Measurements from ENCODE around the gene TRANK1.
A peak's percentile ranks its signal among the peaks of the same experiment; 100 is the strongest.

The TRANK1 gene

DNA sequence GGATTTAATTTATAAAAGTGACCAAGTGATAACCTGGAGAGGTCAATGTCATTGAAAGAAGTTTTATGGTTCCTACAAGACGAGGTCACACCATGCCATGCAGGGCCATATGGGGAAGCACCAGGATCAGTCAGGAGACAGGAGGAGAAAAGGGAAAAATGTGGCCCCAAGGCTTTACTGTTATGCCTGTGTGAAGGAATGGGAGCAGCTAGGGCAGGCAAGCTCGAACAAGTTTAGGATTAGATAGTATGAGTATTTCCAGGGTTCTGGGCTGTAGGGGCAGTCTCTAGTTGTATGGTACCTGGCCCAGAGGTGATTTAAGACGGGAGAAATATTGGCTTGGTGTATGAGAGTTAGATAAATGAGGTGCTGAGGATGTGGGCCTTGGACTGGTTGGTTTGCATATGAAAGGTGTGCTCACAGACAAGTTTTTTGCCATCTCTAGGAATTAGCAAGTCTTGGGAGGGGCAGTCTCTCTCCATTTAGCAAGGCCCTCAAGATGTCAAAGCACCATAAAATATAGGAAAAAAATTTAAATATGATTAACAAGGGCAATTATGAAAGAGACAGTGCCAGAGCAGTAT lies 144.2 kb downstream of the TRANK1 start:
- Histone ChIP-seq H3K4me1 (ENCODE audit: control insufficient read depth, insufficient read depth, low read depth, low read length) (no peaks in the 10 kb centered on the region), H2BK120ac (ENCODE audit: low read depth, low read length) (no peak overlapping the region), H3K4me2 (ENCODE audit: low read length, poor library complexity, severe bottlenecking) (no peak overlapping the region), H3K4me3 (ENCODE audit: insufficient read depth in 1 of 2, low read depth in 1 of 2, low read length in 2 of 2) (no peak overlapping the region), H2AK5ac (ENCODE audit: low read length, severe bottlenecking) (no peak overlapping the region), H3K79me1 (replicated peaks; ENCODE audit: low read length, poor library complexity, severe bottlenecking) (no peaks in the 10 kb centered on the region), H3K27ac (ENCODE audit: low read length, poor library complexity, severe bottlenecking) (no peak overlapping the region), H3K18ac (ENCODE audit: low read depth in 1 of 2, low read length in 2 of 2) (no peak overlapping the region), H3K4ac (ENCODE audit: low read depth in 1 of 2, low read length in 2 of 2) (no peak overlapping the region), H3K14ac (ENCODE audit: low read length in 2 of 2) (no peak overlapping the region), H4K91ac (ENCODE audit: low read length) (no peak overlapping the region), H2BK5ac (ENCODE audit: low read depth, low read length, poor library complexity, severe bottlenecking) (no peak overlapping the region), H3K23ac (ENCODE audit: low read length in 2 of 2) (no peak overlapping the region), H2BK12ac (ENCODE audit: low read length in 2 of 2) (no peak overlapping the region), H4K8ac (ENCODE audit: low read length) (no peak overlapping the region), H3K27me3 (ENCODE audit: control insufficient read depth in 1 of 2, insufficient read depth in 1 of 2, low read length in 2 of 2) (peaks cover 0 to 15% of the 10 kb centered on the region in 2 experiments), H2AFZ (ENCODE audit: low read depth, low read length) (no peak overlapping the region), H2BK15ac (ENCODE audit: low read depth, poor library complexity, severe bottlenecking) (no peak overlapping the region), H3K36me3 (ENCODE audit: control insufficient read depth in 1 of 2, insufficient read depth in 2 of 2, low read depth in 1 of 2, low read length in 2 of 2) (no peaks in the 10 kb centered on the region), H3K9ac (ENCODE audit: low read length) (no peak overlapping the region), H3K9me3 (ENCODE audit: control insufficient read depth, low read length) (peaks cover 8% of the 10 kb centered on the region)
- no peak for DNase-seq
- 46% methylated on average over 3 of the region's 3 CpGs for WGBS

DNA sequence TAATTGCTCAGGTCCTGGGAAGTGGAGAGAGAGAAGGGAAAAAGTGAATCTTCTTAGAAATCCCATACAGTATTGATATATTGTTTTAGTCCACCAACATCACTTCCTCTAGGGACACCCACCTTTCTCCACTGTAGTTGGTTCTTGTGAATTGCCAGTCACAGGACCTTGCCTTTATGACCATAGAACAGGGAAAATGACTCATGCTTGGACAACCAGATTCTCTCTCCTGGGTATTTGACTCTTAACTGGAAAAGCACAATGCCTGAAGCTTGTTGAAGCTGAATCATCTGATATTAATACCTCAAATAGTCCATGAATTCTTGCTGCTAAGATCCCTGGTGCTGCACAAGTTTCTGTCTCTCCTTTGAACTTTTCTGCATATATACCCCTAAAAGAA lies 148.0 kb downstream of the TRANK1 start:
- no peak overlapping the region for H3K23ac ChIP-seq (ENCODE audit: low read length in 2 of 2)
- H3K4me2 ChIP-seq (ENCODE audit: low read length, poor library complexity, severe bottlenecking), result no peak overlapping the region
- H4K8ac ChIP-seq (ENCODE audit: low read length), result no peak overlapping the region
- H2BK15ac ChIP-seq (ENCODE audit: low read depth, poor library complexity, severe bottlenecking), result no peak overlapping the region
- H3K27me3 ChIP-seq (ENCODE audit: control insufficient read depth in 1 of 2, insufficient read depth in 1 of 2, low read length in 2 of 2), result peaks cover 0 to 30% of the 10 kb centered on the region in 2 experiments
- H4K91ac ChIP-seq (ENCODE audit: low read length), result no peak overlapping the region
- peak; percentile 5 for DNase-seq
- no peaks in the 10 kb centered on the region for H3K9me3 ChIP-seq (ENCODE audit: control insufficient read depth, low read length)
- no peak overlapping the region for H2BK120ac ChIP-seq (ENCODE audit: low read depth, low read length)
- no peak overlapping the region for H2BK5ac ChIP-seq (ENCODE audit: low read depth, low read length, poor library complexity, severe bottlenecking)
- H2AFZ ChIP-seq (ENCODE audit: low read depth, low read length), result no peak overlapping the region
- H3K14ac ChIP-seq (ENCODE audit: low read length in 2 of 2), result no peak overlapping the region
- H3K79me1 ChIP-seq (replicated peaks; ENCODE audit: low read length, poor library complexity, severe bottlenecking), result no peaks in the 10 kb centered on the region
- peak overlapping the region; percentile 37 for H3K9ac ChIP-seq (ENCODE audit: low read length)
- no peak overlapping the region for H3K4me3 ChIP-seq (ENCODE audit: insufficient read depth in 1 of 2, low read depth in 1 of 2, low read length in 2 of 2)
- H2AK5ac ChIP-seq (ENCODE audit: low read length, severe bottlenecking), result no peak overlapping the region
- H3K27ac ChIP-seq (ENCODE audit: low read length, poor library complexity, severe bottlenecking), result no peak overlapping the region
- H3K4me1 ChIP-seq (ENCODE audit: control insufficient read depth, insufficient read depth, low read depth, low read length), result no peaks in the 10 kb centered on the region
- H3K4ac ChIP-seq (ENCODE audit: low read depth in 1 of 2, low read length in 2 of 2), result no peak overlapping the region
- no peak overlapping the region for H2BK12ac ChIP-seq (ENCODE audit: low read length in 2 of 2)
- no peaks in the 10 kb centered on the region for H3K36me3 ChIP-seq (ENCODE audit: control insufficient read depth in 1 of 2, insufficient read depth in 2 of 2, low read depth in 1 of 2, low read length in 2 of 2)
- no peak overlapping the region for H3K18ac ChIP-seq (ENCODE audit: low read depth in 1 of 2, low read length in 2 of 2)

DNA sequence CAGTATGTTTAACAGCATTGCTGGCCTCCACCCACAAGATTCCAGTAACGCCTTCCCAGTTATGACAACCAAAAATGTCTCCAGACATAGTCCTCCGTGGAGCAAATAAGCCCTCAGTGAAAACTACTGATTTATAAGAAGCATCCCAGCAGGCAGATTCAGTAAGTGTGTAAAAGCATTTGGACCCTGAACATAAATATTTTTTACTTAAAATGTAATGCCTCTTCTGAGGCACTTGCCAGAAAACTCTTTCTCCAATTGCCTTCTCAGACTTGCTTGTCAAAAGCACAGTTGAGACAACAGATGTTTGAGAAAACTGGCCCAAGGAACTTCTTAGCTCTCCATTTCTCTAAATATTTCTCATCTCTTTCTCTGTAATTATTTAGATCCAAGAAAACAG lies 148.7 kb downstream of the TRANK1 start:
- no peak overlapping the region for H2BK15ac ChIP-seq (ENCODE audit: low read depth, poor library complexity, severe bottlenecking)
- H2BK120ac ChIP-seq (ENCODE audit: low read depth, low read length), result no peak overlapping the region
- no peak overlapping the region for H4K8ac ChIP-seq (ENCODE audit: low read length)
- H2BK12ac ChIP-seq (ENCODE audit: low read length in 2 of 2), result no peak overlapping the region
- H3K9ac ChIP-seq (ENCODE audit: low read length), result no peak overlapping the region
- H3K27ac ChIP-seq (ENCODE audit: low read length, poor library complexity, severe bottlenecking), result no peak overlapping the region
- H3K27me3 ChIP-seq (ENCODE audit: control insufficient read depth in 1 of 2, insufficient read depth in 1 of 2, low read length in 2 of 2), result peaks cover 0 to 34% of the 10 kb centered on the region in 2 experiments
- H3K79me1 ChIP-seq (replicated peaks; ENCODE audit: low read length, poor library complexity, severe bottlenecking), result no peaks in the 10 kb centered on the region
- H4K91ac ChIP-seq (ENCODE audit: low read length), result no peak overlapping the region
- H3K23ac ChIP-seq (ENCODE audit: low read length in 2 of 2), result no peak overlapping the region
- H3K4me3 ChIP-seq (ENCODE audit: insufficient read depth in 1 of 2, low read depth in 1 of 2, low read length in 2 of 2), result no peak overlapping the region
- H3K18ac ChIP-seq (ENCODE audit: low read depth in 1 of 2, low read length in 2 of 2), result no peak overlapping the region
- no peaks in the 10 kb centered on the region for H3K4me1 ChIP-seq (ENCODE audit: control insufficient read depth, insufficient read depth, low read depth, low read length)
- no peak for DNase-seq
- no peak overlapping the region for H3K14ac ChIP-seq (ENCODE audit: low read length in 2 of 2)
- no peaks in the 10 kb centered on the region for H3K36me3 ChIP-seq (ENCODE audit: control insufficient read depth in 1 of 2, insufficient read depth in 2 of 2, low read depth in 1 of 2, low read length in 2 of 2)
- WGBS, result 78% methylated on average over 2 of the region's 2 CpGs
- H2AK5ac ChIP-seq (ENCODE audit: low read length, severe bottlenecking), result no peak overlapping the region
- H3K9me3 ChIP-seq (ENCODE audit: control insufficient read depth, low read length), result no peaks in the 10 kb centered on the region
- no peak overlapping the region for H3K4ac ChIP-seq (ENCODE audit: low read depth in 1 of 2, low read length in 2 of 2)
- no peak overlapping the region for H2AFZ ChIP-seq (ENCODE audit: low read depth, low read length)
- H3K4me2 ChIP-seq (ENCODE audit: low read length, poor library complexity, severe bottlenecking), result no peak overlapping the region
- no peak overlapping the region for H2BK5ac ChIP-seq (ENCODE audit: low read depth, low read length, poor library complexity, severe bottlenecking)

DNA sequence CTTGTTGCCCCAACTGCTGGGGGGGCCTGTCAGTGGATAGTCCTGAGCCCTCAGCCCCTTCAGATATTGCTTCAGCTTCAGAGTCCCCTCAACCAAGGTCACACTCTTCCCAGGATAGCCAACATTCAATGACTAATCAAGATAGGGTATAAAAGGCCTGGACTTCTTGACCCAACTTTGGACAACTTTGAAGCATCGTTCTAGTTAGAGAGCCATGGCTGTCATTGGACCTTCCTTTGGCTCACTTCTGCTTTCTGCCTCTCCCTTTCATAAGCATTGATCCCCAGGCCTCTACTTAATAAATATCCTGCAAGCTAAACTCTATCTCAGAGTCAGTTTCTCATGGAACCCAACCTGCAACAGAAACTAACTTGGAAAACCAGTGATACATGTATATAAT lies 149.2 kb downstream of the TRANK1 start:
- no peak overlapping the region for H3K14ac ChIP-seq (ENCODE audit: low read length in 2 of 2)
- no peak overlapping the region for H3K4me2 ChIP-seq (ENCODE audit: low read length, poor library complexity, severe bottlenecking)
- no peak overlapping the region for H2BK15ac ChIP-seq (ENCODE audit: low read depth, poor library complexity, severe bottlenecking)
- no peak overlapping the region for H2BK120ac ChIP-seq (ENCODE audit: low read depth, low read length)
- no peak overlapping the region for H4K8ac ChIP-seq (ENCODE audit: low read length)
- no peak overlapping the region for H3K4ac ChIP-seq (ENCODE audit: low read depth in 1 of 2, low read length in 2 of 2)
- H3K9ac ChIP-seq (ENCODE audit: low read length), result no peak overlapping the region
- no peak overlapping the region for H4K91ac ChIP-seq (ENCODE audit: low read length)
- H2AFZ ChIP-seq (ENCODE audit: low read depth, low read length), result no peak overlapping the region
- no peak overlapping the region for H3K27ac ChIP-seq (ENCODE audit: low read length, poor library complexity, severe bottlenecking)
- no peak overlapping the region for H2AK5ac ChIP-seq (ENCODE audit: low read length, severe bottlenecking)
- H3K23ac ChIP-seq (ENCODE audit: low read length in 2 of 2), result no peak overlapping the region
- H3K4me3 ChIP-seq (ENCODE audit: insufficient read depth in 1 of 2, low read depth in 1 of 2, low read length in 2 of 2), result no peak overlapping the region
- H2BK5ac ChIP-seq (ENCODE audit: low read depth, low read length, poor library complexity, severe bottlenecking), result no peak overlapping the region
- DNase-seq, result no peak
- no peak overlapping the region for H3K18ac ChIP-seq (ENCODE audit: low read depth in 1 of 2, low read length in 2 of 2)
- 81% methylated on average over 1 of the region's 1 CpG for WGBS
- H3K4me1 ChIP-seq (ENCODE audit: control insufficient read depth, insufficient read depth, low read depth, low read length), result no peaks in the 10 kb centered on the region
- H3K27me3 ChIP-seq (ENCODE audit: control insufficient read depth in 1 of 2, insufficient read depth in 1 of 2, low read length in 2 of 2), result peaks cover 0 to 39% of the 10 kb centered on the region in 2 experiments
- H2BK12ac ChIP-seq (ENCODE audit: low read length in 2 of 2), result no peak overlapping the region
- H3K9me3 ChIP-seq (ENCODE audit: control insufficient read depth, low read length), result no peaks in the 10 kb centered on the region
- no peaks in the 10 kb centered on the region for H3K36me3 ChIP-seq (ENCODE audit: control insufficient read depth in 1 of 2, insufficient read depth in 2 of 2, low read depth in 1 of 2, low read length in 2 of 2)
- no peaks in the 10 kb centered on the region for H3K79me1 ChIP-seq (replicated peaks; ENCODE audit: low read length, poor library complexity, severe bottlenecking)
